ENCODE data around the gene FGF7. TPM values are rescaled to one million over a fixed set of nuclear protein-coding genes. Genes with fewer than 3 reads are reported as not detected.

Gene FGF7
- total and polyA plus RNA-seq, 2 of the 8 experiments (the other 6 are each of a cell fraction or from before 2014, with no cell fraction given): not detected

DNA sequence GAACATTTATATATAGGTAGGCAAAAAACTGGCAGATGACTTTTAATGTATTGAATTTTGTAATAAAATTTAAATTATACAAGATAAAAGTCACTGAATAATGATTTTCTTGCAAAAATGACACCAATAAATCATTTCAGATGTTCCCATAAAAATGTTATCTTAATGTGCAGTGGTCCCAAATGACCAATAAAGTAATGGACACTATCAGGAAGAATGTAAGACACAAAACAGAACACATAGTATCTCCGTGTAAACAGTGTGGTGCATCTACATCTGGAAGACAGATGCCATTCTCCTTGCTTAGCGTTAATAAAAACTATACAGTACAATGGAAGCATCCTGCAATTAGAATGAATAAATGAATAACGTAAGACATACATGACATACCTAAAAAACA, 41.5 kb downstream of the FGF7 start:
- no peak overlapping the region for H2BK120ac ChIP-seq (replicated peaks; ENCODE audit: low read depth, low read length)
- H4K5ac ChIP-seq (ENCODE audit: insufficient read length, low read depth, low read length): no peak overlapping the region
- H4K8ac ChIP-seq (ENCODE audit: extremely low read depth, insufficient read depth, low read length): no peak overlapping the region
- H2BK20ac ChIP-seq (ENCODE audit: low read length): no peak overlapping the region
- H2AFZ ChIP-seq (ENCODE audit: low read length): no peak overlapping the region
- H3K4ac ChIP-seq (replicated peaks; ENCODE audit: insufficient read length, low read depth, low read length): no peak overlapping the region
- H3K56ac ChIP-seq (replicated peaks; ENCODE audit: insufficient read length, low read depth, low read length): no peak overlapping the region
- CTCF ChIA-PET (ENCODE audit: partially characterized antibody): no interaction called here
- no peak overlapping the region for H3K4me3 ChIP-seq (ENCODE audit: extremely low read depth in 1 of 4, insufficient read depth in 2 of 4, low read depth in 3 of 4, low read length in 4 of 4)
- no peaks in the 10 kb centered on the region for H3K4me1 ChIP-seq (replicated peaks in 1 of 4; ENCODE audit: control insufficient read depth in 3 of 4, insufficient read depth in 4 of 4, low read length in 3 of 4)
- H3K14ac ChIP-seq (ENCODE audit: insufficient read length): no peak overlapping the region
- 88% methylated on average over 3 of the region's 3 CpGs; no CpG with 5 or more reads in 1 of the 2 experiments for WGBS, 2 experiments (ENCODE audit: extremely low coverage in 1 of 2, insufficient coverage in 1 of 2, insufficient read length in 1 of 2, insufficient replicate concordance in 2 of 2, low coverage in 1 of 2, low lambda C conversion rate in 2 of 2, missing lambda C conversion rate in 1 of 2)
- H2BK12ac ChIP-seq (ENCODE audit: low read depth, low read length): no peak overlapping the region
- no peaks in the 10 kb centered on the region for H3K36me3 ChIP-seq (ENCODE audit: control insufficient read depth in 2 of 4, insufficient read depth in 4 of 4, low read length in 3 of 4)
- no peak overlapping the region for H3K9ac ChIP-seq (replicated peaks in 1 of 4; ENCODE audit: extremely low read depth in 1 of 4, low read depth in 3 of 4, low read length in 3 of 4)
- no peak overlapping the region for H4K91ac ChIP-seq (replicated peaks; ENCODE audit: insufficient read length, low read length)
- no peaks in the 10 kb centered on the region for H4K20me1 ChIP-seq (replicated peaks in 1 of 2; ENCODE audit: control insufficient read depth in 1 of 2, insufficient read depth in 2 of 2, low read length in 2 of 2)
- no peaks in the 10 kb centered on the region for H3K27me3 ChIP-seq (replicated peaks in 1 of 4; ENCODE audit: control insufficient read depth in 3 of 4, extremely low read depth in 1 of 4, insufficient read depth in 3 of 4, low read length in 3 of 4)
- H3K27ac ChIP-seq (ENCODE audit: low read depth, low read length): no peak overlapping the region
- no peaks in the 10 kb centered on the region for H3K79me2 ChIP-seq (ENCODE audit: control insufficient read depth in 1 of 2, insufficient read depth in 2 of 2, low read length in 2 of 2)
- DNase-seq (ENCODE audit: low read depth in 1 of 2, low spot score in 2 of 2) (no peak), FAIRE-seq (no peak)
- POLR2A ChIA-PET (ENCODE audit: partially characterized antibody): no interaction called here
- no peak overlapping the region for H2BK15ac ChIP-seq (ENCODE audit: low read length)
- H3K18ac ChIP-seq (ENCODE audit: extremely low read depth, low read length): no peak overlapping the region
- no peaks in the 10 kb centered on the region for H3K23me2 ChIP-seq (ENCODE audit: low read depth, low read length)
- H3K23ac ChIP-seq (ENCODE audit: insufficient read length): no peak overlapping the region
- no peak overlapping the region for H3K4me2 ChIP-seq (ENCODE audit: insufficient read depth in 1 of 2, low read depth in 2 of 2, low read length in 2 of 2)
- H2BK5ac ChIP-seq (ENCODE audit: low read depth, low read length): no peak overlapping the region
- no peaks in the 10 kb centered on the region for H3K9me3 ChIP-seq (ENCODE audit: insufficient read depth in 2 of 2, low read depth in 1 of 2, low read length in 1 of 2)
- no peak overlapping the region for H2AK5ac ChIP-seq (ENCODE audit: low read depth, low read length)
- H3K79me1 ChIP-seq (ENCODE audit: low read depth, low read length): no peaks in the 10 kb centered on the region
- TF ChIP-seq GTF2F1 (IDR thresholded peaks at IDR 0.05; ENCODE audit: borderline replicate concordance, low read depth, low read length) (no peak), ZNF274 (IDR thresholded peaks at IDR 0.05; ENCODE audit: borderline replicate concordance, extremely low read depth, low read length) (no peak), GABPA (IDR thresholded peaks at IDR 0.05; ENCODE audit: borderline replicate concordance, insufficient read depth, low read length) (no peak), JUND (IDR thresholded peaks at IDR 0.05; ENCODE audit: low read length) (no peak), SIX5 (IDR thresholded peaks at IDR 0.05; ENCODE audit: low read depth, low read length) (no peak), POLR2A (IDR thresholded peaks at IDR 0.05; ENCODE audit: control extremely low read depth in 1 of 2, low read depth in 2 of 2, low read length in 2 of 2) (no peak), ASH2L (IDR thresholded peaks at IDR 0.05; ENCODE audit: low read length) (no peak), JUN (IDR thresholded peaks at IDR 0.05; ENCODE audit: low read depth, low read length) (no peak), CREB1 (IDR thresholded peaks at IDR 0.05) (no peak), SUZ12 (IDR thresholded peaks at IDR 0.05; ENCODE audit: low read length) (no peak)
- TF ChIP-seq, protein P1, sequence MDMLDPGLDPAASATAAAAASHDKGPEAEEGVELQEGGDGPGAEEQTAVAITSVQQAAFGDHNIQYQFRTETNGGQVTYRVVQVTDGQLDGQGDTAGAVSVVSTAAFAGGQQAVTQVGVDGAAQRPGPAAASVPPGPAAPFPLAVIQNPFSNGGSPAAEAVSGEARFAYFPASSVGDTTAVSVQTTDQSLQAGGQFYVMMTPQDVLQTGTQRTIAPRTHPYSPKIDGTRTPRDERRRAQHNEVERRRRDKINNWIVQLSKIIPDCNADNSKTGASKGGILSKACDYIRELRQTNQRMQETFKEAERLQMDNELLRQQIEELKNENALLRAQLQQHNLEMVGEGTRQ (IDR thresholded peaks at IDR 0.05; ENCODE audit: low read length): no peak
- TF ChIP-seq, protein P2, sequence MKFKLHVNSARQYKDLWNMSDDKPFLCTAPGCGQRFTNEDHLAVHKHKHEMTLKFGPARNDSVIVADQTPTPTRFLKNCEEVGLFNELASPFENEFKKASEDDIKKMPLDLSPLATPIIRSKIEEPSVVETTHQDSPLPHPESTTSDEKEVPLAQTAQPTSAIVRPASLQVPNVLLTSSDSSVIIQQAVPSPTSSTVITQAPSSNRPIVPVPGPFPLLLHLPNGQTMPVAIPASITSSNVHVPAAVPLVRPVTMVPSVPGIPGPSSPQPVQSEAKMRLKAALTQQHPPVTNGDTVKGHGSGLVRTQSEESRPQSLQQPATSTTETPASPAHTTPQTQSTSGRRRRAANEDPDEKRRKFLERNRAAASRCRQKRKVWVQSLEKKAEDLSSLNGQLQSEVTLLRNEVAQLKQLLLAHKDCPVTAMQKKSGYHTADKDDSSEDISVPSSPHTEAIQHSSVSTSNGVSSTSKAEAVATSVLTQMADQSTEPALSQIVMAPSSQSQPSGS (IDR thresholded peaks at IDR 0.05; ENCODE audit: low read length): no peak
- TF ChIP-seq, protein P3, sequence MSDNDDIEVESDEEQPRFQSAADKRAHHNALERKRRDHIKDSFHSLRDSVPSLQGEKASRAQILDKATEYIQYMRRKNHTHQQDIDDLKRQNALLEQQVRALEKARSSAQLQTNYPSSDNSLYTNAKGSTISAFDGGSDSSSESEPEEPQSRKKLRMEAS (IDR thresholded peaks at IDR 0.05): no peak

Measured in H1 (cell line).